Heart left ventricle (tissue), 13 donors: ENCODE measurements around the gene KAT8.

Source experiments
- POLR2A ChIP-seq, 2 donors: fragments of 450-650 bp; IDR thresholded peaks; one replicate each; pipeline ENCODE4 v1.6.1; 2017; ENCODE audit warnings: antibody characterized with exemption in 2 of 2, mild to moderate bottlenecking in 2 of 2, moderate library complexity in 2 of 2
- TF ChIP-seq, protein P1 (sequence below), 12 donors: fragments of 200-600 bp; sonication (generic) in 4 of 12; IDR thresholded peaks; one replicate each; pipeline versions ENCODE4 v1.5.0 to v1.8.0; 2018 to 2022; ENCODE audit warnings: antibody characterized with exemption in 12 of 12, mild to moderate bottlenecking in 5 of 12
- donor health status: ischemic (EF 13 %, LVEDD 7.1; RV severe dilation, severe dysfunction).
- donor health status: DM: no; HTN: yes; CAD: no.
- donor health status: DM: no; HTN: no; CAD: no.
- donor health status: ischemic (EF 25% LVEDD 6.9; RV normal size, moderate dysfunction).
- donor health status: ischemic (EF 25% LVEDD 5.7; RV mildly dilated, moderate dysfunction).
- donor health status: ischemic (EF 35%, LVEDD 5.7; RV mildly dilated, moderate dysfunction).
- donor health status: nonischemic (EF 11% LVEDD 7.7; RV severe dilation, severe dysfunction).
- donor health status: DM: yes; HTN: yes; CAD: no.
- donor health status: PGD.
- donor health status: ischemic (EF 29% LVEDD 5.4; RV normal size, mild dysfunction).
- donor health status: nonischemic (EF 23%, LVEDD 6.1; RV moderate dilation, normal function).

DNA sequence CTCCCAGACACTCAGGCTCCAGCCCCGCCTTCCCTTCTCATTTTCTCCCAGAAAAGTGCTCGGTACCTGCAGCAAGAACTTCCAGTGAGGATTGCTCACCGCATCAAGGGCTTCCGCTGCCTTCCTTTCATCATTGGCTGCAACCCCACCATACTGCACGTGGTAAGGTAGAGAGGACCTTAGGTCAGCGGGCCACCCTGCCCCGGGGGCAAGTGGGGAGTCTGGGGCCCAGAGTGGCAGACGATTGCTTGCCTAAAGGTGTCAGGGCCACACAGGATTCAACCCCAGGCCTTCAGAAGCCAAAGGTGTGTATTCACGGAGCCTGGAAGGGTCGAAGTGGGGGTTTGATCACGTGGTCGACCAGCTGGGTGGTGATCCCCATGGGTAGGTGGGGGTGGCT is 7.8 kb upstream of the KAT8 start:
- no peak for TF ChIP-seq POLR2A (IDR thresholded peaks at IDR 0.05)
- TF ChIP-seq, protein P1, sequence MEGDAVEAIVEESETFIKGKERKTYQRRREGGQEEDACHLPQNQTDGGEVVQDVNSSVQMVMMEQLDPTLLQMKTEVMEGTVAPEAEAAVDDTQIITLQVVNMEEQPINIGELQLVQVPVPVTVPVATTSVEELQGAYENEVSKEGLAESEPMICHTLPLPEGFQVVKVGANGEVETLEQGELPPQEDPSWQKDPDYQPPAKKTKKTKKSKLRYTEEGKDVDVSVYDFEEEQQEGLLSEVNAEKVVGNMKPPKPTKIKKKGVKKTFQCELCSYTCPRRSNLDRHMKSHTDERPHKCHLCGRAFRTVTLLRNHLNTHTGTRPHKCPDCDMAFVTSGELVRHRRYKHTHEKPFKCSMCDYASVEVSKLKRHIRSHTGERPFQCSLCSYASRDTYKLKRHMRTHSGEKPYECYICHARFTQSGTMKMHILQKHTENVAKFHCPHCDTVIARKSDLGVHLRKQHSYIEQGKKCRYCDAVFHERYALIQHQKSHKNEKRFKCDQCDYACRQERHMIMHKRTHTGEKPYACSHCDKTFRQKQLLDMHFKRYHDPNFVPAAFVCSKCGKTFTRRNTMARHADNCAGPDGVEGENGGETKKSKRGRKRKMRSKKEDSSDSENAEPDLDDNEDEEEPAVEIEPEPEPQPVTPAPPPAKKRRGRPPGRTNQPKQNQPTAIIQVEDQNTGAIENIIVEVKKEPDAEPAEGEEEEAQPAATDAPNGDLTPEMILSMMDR (IDR thresholded peaks at IDR 0.05) = no peak
